ENCODE results near the gene GID4.

Gene GID4

DNA sequence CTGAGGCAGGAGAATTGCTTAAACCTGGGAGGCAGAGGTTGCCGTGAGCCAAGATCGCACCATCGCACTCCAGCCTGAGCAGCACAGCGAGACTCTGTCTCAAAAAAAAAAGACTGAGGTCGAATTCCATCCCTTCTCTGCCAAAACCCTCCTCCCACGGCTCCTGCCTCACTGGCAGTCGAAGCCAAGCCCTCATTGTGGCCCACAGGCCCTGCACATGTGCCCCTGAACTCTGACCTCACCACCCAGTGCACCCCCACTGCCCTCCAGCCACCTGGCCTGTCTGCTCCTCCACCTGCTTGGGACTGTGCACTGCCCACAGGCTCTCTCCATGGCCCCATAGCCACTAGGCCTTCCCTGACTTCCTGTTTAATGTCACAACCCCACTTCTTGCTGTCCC lies 76.3 kb downstream of the GID4 start:
- TF ChIP-seq, protein P1, sequence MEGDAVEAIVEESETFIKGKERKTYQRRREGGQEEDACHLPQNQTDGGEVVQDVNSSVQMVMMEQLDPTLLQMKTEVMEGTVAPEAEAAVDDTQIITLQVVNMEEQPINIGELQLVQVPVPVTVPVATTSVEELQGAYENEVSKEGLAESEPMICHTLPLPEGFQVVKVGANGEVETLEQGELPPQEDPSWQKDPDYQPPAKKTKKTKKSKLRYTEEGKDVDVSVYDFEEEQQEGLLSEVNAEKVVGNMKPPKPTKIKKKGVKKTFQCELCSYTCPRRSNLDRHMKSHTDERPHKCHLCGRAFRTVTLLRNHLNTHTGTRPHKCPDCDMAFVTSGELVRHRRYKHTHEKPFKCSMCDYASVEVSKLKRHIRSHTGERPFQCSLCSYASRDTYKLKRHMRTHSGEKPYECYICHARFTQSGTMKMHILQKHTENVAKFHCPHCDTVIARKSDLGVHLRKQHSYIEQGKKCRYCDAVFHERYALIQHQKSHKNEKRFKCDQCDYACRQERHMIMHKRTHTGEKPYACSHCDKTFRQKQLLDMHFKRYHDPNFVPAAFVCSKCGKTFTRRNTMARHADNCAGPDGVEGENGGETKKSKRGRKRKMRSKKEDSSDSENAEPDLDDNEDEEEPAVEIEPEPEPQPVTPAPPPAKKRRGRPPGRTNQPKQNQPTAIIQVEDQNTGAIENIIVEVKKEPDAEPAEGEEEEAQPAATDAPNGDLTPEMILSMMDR (IDR thresholded peaks at IDR 0.05; ENCODE audit: low read depth, low read length) = no peak
- H3K4me3 ChIP-seq (ENCODE audit: low read depth, low read length) = no peak overlapping the region

DNA sequence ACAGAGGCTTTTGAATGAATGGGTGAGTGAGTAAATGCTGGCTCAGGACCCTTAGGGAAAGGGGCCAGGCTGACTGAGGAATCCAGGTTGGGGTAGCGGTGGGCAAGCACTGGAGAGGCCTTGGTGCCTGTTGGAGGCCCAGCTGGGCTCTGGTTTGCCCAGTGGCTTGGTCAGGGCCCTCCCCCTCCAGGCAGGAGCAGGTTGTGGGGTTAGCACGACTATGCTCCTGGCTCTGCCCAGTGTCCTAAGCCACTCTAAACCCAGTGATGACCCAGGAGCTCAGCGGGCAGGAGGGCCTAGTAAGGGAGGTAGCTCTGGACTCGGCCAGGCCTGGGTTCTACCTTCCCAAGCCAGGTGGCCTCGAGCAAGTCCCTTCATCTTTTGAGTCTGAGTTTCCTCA lies 76.9 kb downstream of the GID4 start:
- TF ChIP-seq, protein P1 (IDR thresholded peaks at IDR 0.05; ENCODE audit: low read depth, low read length) = no peak
- no peak overlapping the region for H3K4me3 ChIP-seq (ENCODE audit: low read depth, low read length)

DNA sequence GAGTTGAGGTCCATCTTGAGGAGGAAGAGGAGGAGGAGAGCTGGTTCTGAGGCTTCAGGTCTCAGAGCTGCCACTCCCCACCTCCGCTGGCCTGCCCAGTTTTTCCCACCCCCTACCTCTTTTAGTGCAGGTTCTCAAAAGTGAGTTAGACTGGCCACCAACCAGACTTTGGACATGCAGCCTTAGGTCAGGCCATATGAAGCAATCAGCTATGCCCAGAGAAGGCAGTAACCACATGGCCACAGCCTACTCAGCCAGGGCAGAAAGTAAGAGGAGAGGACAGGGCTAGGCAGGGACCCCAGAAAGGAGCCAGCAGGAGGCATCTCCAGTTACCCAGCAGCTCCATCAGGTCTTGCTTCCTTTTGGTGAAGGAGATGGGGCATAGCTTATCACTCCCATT lies 78.3 kb downstream of the GID4 start:
- no peak overlapping the region for H3K4me3 ChIP-seq (ENCODE audit: low read depth, low read length)
- TF ChIP-seq, protein P1 (IDR thresholded peaks at IDR 0.05; ENCODE audit: low read depth, low read length) = no peak
